HG02678 (cell line): ENCODE measurements around the gene SORCS1.
A peak's percentile ranks its signal among the peaks of the same experiment; 100 is the strongest.

Experiments
- ATAC-seq: cut with Tn5 transposase; IDR thresholded peaks from one replicate; pipeline ENCODE4 v1.9.1; 2021; ENCODE audit warnings: mild to moderate bottlenecking, moderate library complexity; ENCODE audit not compliant: unreplicated experiment

Gene SORCS1

DNA sequence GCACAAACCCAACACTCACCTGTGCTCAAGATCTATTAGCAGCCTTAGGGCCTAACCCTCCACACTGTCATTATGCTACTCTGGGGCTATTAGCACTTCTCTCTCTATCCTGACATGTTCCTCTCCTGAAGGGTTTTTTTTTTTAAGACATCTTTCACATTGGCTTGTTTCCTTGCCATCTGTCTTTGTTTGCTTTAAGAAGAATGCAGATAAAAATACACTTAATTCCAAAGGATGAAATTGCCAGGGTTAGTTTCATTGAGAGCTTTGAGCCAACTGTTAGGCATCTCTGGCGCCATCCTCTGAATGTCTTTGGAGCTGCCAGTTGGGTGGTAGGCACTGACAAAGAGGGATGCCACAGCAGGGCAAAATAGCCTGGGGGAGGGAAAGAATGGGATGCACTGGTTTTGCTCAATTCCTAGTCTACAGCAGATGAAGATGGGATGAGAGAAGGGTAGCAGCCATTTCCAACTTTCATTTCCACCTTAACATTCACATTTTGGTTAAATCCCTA, 399.2 kb downstream of the SORCS1 start:
- ATAC-seq: no peak

DNA sequence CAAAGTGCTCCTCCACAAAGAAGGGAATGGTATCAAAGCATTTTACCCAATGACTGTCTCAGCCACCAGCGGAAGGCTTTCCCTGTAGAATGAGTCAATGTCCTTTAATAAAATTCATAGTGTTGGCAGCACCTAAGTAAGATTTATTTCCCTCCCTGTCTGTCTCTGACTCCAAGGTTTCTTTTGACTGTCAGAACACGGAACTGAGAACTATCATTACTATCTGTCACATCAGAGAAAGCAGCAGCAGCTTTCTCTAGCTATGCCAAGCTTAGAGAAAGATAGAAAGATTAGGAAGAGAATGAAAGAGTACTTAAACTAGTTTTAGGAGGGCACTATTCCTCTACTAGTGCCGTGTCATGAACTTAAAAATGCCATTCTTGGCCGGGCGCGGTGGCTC, 400.1 kb downstream of the SORCS1 start:
- ATAC-seq: no peak

DNA sequence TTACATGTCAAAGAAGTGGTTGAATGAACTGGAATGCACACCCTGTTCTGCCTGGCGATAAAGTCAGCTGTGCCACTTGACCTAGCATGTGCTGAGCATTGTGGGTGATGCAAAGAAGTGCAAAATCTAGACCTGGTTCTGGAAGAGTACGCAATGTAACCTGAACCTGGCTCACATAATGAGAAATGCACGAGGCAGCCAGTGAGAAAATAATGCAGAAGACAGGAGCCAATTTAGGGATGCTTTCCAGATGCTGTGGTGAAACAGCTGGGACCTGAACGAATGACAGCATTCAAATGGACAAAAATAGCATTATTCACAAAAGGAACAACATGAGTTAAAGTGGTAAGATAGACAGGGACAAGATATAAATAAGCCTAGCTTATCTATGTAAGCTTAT, 402.6 kb downstream of the SORCS1 start:
- no peak for ATAC-seq

DNA sequence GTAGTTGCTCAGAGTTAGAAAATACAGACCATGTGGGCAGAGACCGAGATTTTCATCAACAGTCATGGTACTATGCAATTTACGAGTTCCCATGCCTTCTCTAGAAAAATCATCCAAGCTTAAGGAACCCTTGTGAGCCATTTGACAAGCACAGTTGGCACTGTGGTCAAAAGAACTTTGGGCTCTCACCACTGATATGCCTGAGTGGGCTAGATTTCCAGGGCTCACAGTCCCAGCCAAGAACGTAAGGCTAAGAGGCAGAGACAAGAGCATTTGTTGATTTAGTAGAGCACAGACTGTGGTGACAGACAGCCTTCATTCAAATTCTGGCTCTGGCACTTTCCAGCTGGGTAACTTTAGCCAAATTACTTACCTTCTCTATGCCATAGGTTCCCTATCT, 407.0 kb downstream of the SORCS1 start:
- no peak for ATAC-seq

DNA sequence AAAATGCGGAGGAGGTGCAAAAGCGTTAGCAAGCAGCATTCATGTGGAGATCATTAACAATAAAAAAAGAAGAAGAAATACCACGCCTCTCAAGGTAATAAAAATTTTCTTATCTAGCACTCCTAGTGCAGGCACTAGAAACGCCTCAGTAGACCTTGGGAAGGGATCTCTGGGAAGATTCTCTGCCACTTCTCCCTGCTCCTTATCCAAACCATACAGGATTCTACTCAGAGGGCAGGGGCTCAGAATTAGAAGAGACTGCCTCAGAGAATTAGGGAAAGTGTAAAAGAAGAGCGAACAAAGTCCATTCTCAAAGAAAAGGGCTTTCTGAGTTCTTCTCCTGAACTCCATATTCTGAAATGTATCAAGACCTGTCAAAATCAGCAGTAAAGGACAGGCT, 413.4 kb downstream of the SORCS1 start:
- no peak for ATAC-seq

DNA sequence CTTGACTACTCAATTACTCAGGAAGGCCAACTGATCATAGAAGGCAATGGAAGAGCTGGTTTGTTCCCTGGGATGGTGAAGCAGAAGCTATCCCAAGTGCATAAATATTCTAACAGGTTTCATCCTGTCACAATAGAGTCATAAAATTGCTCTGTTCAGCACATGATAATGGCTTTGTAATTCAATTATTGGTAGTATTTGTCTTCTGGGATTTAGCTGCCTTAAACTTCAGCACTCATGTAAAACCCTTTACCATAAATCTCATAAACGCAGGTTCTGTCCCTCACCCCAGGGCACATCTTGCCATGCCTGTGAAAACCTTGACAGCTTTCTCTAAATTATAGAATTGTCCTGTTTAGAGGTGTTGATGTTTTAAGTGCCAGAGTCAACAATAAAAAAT, 417.6 kb downstream of the SORCS1 start:
- no peak for ATAC-seq

DNA sequence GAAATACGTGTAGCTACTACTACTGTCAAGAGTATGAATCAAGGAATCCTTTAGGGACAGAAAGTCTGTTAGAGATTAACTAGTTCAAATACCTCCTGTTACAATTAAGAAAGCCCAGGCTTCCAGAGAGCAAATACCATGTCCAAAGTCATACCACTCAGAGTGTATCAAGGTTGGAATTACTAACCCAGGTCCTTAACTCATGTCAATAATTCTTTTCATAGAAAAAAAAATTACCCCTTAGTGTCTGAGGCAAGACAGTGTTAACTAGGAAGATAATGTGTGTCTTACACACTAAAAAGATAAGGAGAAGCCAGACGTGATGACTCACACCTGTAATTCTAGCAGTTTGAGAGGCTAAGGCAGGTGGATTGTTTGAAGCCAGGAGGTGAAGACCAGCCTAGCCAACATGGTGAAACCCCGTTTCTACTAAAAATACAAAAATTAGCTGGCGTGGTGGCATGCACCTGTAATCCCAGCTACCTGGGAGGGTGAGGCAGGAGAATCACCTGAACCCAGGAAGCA, 423.4 kb downstream of the SORCS1 start:
- no peak for ATAC-seq

DNA sequence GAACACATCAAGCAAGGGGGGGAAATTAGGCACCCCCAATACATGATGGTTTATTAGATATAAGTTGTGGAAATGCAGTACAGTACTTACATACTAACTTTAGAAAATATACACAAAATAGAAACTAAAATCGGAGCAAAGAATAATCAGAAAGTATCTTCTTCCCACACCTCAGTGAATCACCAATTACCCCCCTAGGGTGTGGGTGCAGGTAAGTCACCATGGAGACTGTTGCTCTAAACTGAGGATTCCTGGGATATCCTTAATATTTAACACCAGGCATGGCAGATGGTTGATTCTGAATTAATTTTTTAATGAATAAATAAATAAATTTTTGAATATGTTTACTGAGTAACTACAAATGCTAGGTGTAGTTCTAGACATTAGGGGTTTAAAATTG, 424.4 kb downstream of the SORCS1 start:
- ATAC-seq: no peak

DNA sequence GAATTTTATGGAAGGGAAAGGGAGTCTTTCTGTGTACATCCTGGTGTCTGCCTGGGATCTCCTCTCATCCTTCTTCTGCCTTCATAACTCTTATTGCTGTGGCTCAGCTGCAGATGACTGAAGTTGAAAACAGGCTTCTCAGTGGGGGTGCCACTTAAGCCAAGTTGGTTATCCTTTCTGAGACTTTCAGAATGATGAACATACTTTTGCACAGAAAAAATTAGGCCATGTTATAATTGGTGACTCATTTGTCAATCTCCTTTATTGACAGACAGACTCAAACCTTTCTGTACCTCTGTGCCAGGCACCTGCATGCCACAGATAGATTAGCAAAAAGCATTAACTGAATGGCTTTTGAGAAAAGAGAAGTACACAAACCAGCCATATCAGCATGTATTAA, 430.3 kb downstream of the SORCS1 start:
- no peak for ATAC-seq

DNA sequence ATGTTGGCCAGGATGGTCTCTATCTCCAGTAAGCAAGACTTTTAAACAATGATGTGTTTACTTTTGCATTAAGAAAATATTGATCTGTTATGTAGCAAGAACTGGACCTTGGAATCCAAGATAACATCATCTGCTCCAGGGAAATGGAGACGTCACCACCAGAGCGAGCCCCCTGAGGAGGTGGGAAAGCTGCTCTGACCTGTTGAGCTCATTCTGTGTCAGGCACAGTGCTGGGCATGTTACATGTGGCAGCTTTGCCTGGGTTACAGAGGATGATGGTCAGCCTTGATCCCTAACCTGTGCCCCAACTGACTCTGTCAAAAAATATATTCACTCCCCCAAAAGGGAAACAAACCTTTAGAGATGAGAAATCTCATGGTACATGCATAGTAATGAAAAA, 436.3 kb downstream of the SORCS1 start:
- no peak for ATAC-seq

DNA sequence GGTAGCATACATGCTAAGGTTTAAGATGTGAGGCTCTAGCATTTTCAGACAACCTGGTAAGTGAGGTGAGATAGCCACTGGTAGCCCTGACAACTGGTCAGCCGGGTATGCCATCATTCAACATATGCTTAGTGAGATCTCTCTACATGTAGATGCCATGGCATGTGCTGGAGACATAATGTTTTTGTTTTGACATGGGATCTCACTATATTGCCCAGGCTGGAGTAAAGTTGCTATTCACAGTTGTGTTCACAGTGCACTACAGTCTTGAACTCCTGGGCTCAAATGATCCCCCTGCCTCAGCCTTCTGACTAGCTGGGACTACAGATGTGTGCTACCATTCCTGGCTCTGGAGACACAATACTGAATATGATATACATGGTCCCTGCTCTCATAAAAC, 437.3 kb downstream of the SORCS1 start:
- no peak for ATAC-seq

DNA sequence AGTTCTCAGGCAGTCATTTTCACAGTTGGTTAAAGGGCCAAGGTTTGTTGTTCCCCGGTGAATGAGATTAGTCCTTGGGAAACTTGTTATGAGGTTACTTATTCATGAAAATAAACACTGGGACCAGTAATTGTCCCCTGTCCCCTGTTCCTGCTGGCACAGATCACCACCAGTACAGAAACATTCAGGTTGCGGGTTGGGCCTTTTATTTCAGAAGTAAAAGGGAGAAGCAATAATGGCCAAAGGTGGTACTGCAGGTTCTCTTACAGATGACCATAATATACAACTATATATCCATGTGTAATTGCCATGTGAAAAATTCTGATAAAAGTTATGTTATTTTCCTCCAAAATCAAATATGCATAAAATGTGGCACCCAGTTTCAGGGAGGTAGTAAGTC, 442.0 kb downstream of the SORCS1 start:
- ATAC-seq: no peak

DNA sequence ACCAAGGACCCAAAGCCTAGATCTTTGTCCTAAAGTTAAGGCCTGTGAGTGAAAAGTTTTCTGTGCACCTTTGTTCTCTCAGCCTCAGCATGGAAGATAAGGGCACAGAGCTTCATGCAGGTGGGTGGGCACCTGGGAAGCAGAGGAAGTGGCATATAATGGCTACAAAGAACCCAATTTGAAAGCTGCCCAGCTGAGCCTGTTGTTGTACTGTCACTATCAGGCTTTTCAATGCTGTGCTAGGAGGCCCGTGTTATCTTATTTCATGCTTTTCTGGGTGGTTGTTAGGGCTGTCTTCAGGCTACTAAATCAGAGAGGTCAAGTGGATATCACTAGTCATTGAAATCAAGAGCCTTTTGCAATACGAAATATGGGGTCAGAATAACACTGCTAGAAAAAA, 443.8 kb downstream of the SORCS1 start:
- no peak for ATAC-seq

DNA sequence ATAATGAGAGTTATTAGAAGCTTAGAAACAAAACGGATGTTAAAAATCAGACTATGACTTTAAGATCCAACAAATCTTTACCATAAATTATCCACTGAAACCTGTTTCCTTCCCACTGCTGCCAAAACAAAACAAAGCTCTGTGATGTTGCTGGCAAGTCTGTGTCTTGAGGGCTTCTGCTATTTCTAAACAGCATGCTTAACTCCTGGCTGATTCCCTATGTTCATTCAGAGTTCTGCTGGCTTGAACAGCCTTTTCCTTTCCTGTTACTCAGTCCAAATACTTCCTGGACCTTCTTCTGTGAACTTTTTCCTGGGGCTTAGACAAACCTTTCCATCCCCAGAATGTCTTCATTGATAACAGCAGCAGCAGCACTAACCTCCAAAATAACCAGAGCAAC, 448.1 kb downstream of the SORCS1 start:
- no peak for ATAC-seq

DNA sequence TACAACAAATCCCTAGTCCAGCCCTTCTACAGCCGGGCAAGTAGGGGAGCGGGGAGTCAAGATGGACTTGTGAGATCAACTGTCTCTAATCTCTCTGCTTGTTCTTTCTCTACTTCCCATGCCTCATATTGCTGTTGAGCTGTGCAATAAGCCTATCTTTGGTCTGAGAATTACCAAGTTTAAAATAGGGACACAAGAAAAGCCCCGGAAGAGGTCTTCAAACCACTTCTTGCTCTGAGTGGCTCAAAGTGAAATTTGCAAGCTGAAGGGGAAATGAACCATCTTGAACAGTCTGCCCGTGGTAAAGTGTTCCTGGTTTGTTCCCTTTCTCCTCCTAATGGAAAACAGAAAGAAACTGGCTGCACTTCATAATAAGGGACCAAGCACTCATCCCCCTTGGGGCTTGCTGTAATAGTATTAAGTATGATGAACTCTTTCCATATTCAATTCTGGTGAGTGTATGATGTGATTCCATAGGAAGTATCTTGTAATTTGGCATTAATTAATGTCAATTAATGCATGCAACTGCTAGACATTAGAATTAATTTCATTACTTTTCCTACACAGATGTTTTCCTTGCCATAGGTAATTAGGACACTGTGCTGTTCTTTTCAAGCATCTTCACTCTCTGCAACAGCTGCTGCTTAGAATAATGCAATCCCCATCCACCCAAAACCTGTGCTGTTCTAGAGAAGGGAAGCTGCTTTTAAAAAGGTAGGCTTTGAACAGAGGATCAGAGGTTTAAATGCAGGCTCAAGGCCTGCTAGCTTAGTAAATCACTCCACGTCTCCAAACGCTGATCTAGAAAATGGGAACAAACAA, 449.6 kb downstream of the SORCS1 start:
- no peak for ATAC-seq

DNA sequence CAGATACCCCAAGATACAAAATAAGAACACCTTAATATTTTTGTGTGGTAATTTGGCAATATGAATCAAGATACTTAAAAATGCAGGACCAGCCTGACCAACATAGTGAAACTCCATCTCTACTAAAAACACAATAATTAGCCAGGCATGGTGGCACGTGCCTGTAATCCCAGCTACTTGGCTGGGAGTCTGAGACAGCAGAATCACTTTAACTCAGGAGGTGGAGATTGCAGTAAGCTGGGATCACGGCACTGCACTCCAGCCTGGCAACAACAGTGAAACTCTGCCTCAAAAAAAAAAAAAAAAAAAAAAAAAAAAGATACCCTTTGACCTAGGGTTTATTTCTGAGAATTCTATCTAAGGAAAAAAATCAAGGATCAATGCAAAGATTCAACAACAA, 450.7 kb downstream of the SORCS1 start:
- no peak for ATAC-seq

DNA sequence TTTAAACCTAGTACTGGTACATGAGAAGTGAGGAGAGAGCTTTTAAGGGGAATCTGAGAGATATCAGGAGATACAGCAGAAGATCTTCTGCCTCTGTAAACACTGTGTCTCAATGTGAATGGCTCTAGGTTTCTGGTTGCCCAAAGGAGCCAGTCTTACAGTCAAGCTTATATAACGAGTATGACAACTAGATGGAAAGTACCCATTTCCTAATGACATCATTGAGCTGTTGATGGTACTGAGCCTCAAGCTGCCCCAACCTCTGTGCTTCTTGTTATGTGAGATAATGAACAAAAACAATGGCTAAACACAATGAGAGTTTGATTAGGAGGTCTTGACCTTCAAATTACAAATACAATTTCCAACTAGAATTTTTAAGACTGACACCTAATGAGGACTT, 451.5 kb downstream of the SORCS1 start:
- no peak for ATAC-seq

DNA sequence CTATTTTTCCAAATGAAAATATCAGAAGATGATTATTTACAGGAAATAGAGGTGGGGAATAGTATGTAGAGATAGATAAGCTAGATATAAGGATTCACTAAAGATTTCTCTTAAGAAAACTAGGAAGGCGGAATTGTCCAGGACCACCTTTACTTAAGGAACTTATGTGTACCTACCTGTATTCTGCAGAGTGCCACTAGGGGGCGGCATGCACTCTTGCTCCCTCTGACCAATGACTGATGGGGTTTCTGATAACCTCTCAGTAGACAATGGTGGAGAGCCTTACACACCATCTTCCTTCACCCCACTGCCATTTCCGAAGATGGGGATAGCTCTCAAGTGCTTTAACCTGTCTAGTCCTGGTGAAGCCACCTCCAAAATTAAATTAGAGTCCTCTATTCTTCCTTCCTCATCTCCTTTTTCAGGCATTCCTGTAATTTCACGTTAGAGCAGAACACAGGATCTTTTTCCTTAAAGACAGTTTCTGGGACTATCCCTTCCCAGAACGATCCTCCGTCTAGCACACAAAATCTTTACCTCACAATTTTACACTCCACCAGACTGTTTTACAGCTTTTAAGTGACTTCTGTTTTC, 453.1 kb downstream of the SORCS1 start:
- ATAC-seq: peak; percentile 81

DNA sequence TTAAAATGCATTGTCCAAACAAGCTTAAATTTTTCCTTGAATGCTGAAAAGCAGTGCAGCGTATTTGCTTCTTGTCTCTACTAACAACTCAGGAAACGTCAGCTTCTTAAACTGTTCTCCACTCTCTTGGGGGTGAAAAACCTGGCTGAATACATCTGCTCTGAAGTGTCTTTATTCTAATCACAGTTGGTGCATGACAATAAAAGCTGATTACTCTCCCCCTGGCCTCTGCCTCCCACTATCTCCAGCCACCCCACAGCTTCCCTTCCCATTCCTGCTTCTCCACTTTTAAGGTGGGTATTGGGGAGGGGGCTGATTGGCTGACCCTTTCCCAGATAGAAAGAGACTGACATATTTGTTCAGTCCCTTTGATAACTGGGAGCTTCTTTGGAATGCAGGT, 456.0 kb downstream of the SORCS1 start:
- no peak for ATAC-seq

DNA sequence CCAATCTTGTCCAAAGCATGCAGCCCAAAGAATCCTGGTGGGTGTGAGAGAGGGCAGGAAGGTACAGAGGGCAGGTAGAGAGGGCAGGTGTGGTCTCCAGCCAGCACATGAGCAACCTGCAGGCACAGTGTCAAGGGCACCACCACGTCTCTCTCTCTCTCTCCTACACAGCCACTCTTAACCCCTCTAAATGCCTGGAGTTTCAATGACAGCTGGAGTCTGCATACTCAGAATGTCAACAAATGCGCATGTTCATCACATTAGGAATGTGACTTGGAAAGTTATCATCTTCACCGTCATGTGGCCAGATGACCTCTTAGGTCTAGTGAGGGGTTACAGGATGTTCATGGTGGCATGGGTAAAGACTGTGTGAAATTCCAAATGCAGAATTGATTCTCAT, 456.8 kb downstream of the SORCS1 start:
- no peak for ATAC-seq

DNA sequence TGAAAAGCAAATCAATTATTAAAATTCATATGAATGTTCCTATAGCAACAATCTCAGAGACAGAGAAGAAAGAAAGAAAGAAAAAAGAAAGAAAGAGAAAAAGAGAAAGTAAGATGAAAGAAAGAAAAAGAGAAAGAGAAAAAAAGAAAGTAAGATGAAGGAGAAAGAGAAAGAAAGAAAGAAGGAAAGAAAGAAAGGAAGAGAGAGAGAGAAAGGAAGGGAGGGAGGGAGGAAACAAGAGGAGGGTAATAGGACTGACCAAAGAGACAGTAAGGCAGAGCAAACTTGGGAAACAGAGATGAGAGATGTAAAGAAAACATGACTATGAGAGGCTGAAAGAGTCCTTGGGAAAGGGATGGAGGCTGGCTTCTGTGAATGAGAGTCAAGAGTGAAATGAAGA, 458.4 kb downstream of the SORCS1 start:
- no peak for ATAC-seq

DNA sequence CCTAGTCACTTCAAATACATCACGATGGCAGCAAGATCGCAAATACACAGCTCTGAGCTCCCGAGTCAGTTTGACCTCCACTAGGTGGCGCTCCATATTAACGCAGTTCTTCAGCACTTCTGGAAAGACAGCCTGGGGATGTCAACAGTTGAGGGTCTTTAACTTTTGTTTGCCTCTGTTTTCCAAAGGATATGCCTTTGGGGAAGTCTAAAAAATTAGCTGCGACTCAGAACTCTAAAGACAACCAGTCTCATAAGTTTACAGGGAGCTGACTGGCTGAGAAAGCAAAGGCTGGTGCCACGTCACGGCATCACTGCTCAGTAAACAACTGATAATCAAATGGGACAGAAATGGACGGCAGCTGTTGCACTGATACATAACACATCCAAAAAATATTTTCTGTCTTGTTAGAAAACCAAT, 458.8 kb downstream of the SORCS1 start:
- peak; percentile 76 for ATAC-seq
